Body of pancreas (tissue), 4 donors: ENCODE results near the gene SH3RF2. TPM values are rescaled to one million over a fixed set of nuclear protein-coding genes. Genes with fewer than 3 reads are reported as not detected.

Source experiments
- ATAC-seq: fragments of 150-250 bp; one replicate; pipeline ENCODE4 v1.9.1; 2016
- DNase-seq, 4 donors: peaks; one replicate each; pipeline ENCODE4 v3.0.0-alpha.2; 2019
- H3K27ac ChIP-seq, 4 donors: fragments of 200-600 bp; sonication (generic); 1 replicate in 3 of 4; 2 replicates in 1 of 4; pipeline versions ENCODE4 v1.5.1 to v1.6.1; 2016 to 2019; ENCODE audit warnings: mild to moderate bottlenecking in 1 of 4, mixed read lengths in 1 of 4, moderate library complexity in 1 of 4
- H3K27me3 ChIP-seq, 2 donors: fragments of 200-600 bp; sonication (generic); one replicate each; pipeline ENCODE4 v1.6.0; 2016; ENCODE audit warnings: mild to moderate bottlenecking in 1 of 2
- H3K36me3 ChIP-seq, 2 donors: fragments of 200-600 bp; sonication (generic); replicated peaks in 1 of 2; 2 replicates each; pipeline ENCODE4 v1.5.1; 2016; ENCODE audit warnings: low read depth in 2 of 2; ENCODE audit not compliant: insufficient read depth in 1 of 2
- H3K4me1 ChIP-seq: fragments of 200-600 bp; sonication (generic); one replicate; pipeline ENCODE4 v1.6.0; 2016
- H3K4me3 ChIP-seq, 2 donors: fragments of 200-600 bp; sonication (generic); 1 replicate in 1 of 2; 2 replicates in 1 of 2; pipeline ENCODE4 v1.5.1; 2016 to 2019
- H3K9me3 ChIP-seq, 3 donors: fragments of 200-600 bp; sonication (generic); 1 replicate in 2 of 3; 2 replicates in 1 of 3; pipeline ENCODE4 v1.5.1; 2016
- POLR2A ChIP-seq, 3 donors: fragments of 450-650 bp; IDR thresholded peaks; one replicate each; pipeline ENCODE4 v1.6.1; 2016; ENCODE audit warnings: antibody characterized with exemption in 3 of 3, mild to moderate bottlenecking in 2 of 3
- WGBS, 2 donors: methylation state at CpG; one replicate each; pipeline ENCODE4 v1.1.5; 2017; 5-methylcytosine and 5-hydroxymethylcytosine counted together
- intact Hi-C: fragments of 100-400 bp; cut with DNase I; formaldehyde crosslinking; loops from one replicate; pipeline ENCODE4 v1.15.1; 2023
- total RNA-seq, 2 donors: library from RNA; depleted of rRNA; stranded (reverse); fragments of >200 nt; gene quantifications; one replicate each; pipeline ENCODE4 v1.1.0, GENCODE V29; 2016
- TF ChIP-seq, protein P1 (sequence below), 7 experiments: fragments of 450-650 bp in 4 of 7; fragments of 200-600 bp in 3 of 7; sonication (generic) in 3 of 7; IDR thresholded peaks; one replicate each; pipeline ENCODE4 v1.5.1; 2016 to 2019; ENCODE audit warnings: antibody characterized with exemption in 7 of 7

The SH3RF2 gene
- total RNA-seq, 2 donors from 2014 or later, result 14.8 to 25.7 TPM

DNA sequence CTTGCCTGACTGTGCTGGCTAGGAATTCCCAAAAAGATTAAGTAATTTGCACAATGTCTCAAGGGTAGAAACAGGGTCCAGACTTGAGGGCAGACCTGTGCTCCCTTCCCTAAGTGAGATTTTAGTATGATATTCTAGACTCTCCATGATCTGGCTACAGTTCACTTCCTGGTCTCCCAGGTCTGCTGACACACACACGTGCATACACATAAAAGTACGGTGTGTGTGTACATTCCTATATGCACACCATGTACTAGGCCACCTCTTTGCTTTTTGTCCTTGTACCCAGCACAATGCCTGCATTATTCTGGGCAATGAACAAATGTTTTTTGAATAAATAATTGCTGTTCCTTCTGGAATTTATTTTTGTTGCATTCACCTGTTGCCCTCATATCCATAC lies 83.7 kb downstream of the SH3RF2 start:
- DNase-seq, result no peak
- Histone ChIP-seq H3K36me3 (peaks cover 0 to 3% of the 10 kb centered on the region in 2 donors), H3K4me3 (no peak overlapping the region), H3K9me3 (no peaks in the 10 kb centered on the region), H3K27me3 (no peaks in the 10 kb centered on the region), H3K27ac (no peak overlapping the region), H3K4me1 (peaks cover 4% of the 10 kb centered on the region)
- no peak for ATAC-seq
- 27 to 74% methylated on average over 2 of the region's 2 CpGs for WGBS, 2 donors
- TF ChIP-seq, protein P1, sequence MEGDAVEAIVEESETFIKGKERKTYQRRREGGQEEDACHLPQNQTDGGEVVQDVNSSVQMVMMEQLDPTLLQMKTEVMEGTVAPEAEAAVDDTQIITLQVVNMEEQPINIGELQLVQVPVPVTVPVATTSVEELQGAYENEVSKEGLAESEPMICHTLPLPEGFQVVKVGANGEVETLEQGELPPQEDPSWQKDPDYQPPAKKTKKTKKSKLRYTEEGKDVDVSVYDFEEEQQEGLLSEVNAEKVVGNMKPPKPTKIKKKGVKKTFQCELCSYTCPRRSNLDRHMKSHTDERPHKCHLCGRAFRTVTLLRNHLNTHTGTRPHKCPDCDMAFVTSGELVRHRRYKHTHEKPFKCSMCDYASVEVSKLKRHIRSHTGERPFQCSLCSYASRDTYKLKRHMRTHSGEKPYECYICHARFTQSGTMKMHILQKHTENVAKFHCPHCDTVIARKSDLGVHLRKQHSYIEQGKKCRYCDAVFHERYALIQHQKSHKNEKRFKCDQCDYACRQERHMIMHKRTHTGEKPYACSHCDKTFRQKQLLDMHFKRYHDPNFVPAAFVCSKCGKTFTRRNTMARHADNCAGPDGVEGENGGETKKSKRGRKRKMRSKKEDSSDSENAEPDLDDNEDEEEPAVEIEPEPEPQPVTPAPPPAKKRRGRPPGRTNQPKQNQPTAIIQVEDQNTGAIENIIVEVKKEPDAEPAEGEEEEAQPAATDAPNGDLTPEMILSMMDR (IDR thresholded peaks at IDR 0.05), result no peak
- intact Hi-C loops, result no loop called here

DNA sequence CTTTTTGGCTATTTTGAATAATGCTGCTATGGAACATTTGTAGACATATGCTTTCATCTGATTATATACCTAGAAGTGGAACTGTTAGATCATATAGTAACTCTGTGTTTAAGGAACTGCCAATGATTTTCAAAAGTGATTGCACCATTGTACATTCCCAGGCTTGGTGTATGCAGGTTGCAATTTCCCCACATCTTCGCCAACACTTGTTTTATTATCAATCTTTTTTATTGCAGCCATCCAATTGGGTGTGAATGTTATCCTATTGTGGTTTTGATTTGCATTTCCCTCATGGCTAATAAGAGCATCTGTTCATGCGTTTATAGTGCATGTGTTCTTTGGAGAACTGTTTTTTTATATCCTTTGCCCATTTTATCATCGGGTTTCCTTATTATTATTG lies 87.7 kb downstream of the SH3RF2 start:
- H3K4me1 ChIP-seq, result peaks cover 8% of the 10 kb centered on the region
- no peak overlapping the region for H3K4me3 ChIP-seq
- H3K36me3 ChIP-seq, result no peaks in the 10 kb centered on the region
- WGBS, 2 donors, result 95 to 98% methylated on average over 3 of the region's 3 CpGs
- ATAC-seq, result no peak
- DNase-seq, result no peak
- intact Hi-C loops, result no loop called here
- H3K27ac ChIP-seq, result no peak overlapping the region
- TF ChIP-seq POLR2A (IDR thresholded peaks at IDR 0.05), result no peak
- TF ChIP-seq, protein P1 (IDR thresholded peaks at IDR 0.05), result no peak
- no peaks in the 10 kb centered on the region for H3K9me3 ChIP-seq
- H3K27me3 ChIP-seq, result no peaks in the 10 kb centered on the region

DNA sequence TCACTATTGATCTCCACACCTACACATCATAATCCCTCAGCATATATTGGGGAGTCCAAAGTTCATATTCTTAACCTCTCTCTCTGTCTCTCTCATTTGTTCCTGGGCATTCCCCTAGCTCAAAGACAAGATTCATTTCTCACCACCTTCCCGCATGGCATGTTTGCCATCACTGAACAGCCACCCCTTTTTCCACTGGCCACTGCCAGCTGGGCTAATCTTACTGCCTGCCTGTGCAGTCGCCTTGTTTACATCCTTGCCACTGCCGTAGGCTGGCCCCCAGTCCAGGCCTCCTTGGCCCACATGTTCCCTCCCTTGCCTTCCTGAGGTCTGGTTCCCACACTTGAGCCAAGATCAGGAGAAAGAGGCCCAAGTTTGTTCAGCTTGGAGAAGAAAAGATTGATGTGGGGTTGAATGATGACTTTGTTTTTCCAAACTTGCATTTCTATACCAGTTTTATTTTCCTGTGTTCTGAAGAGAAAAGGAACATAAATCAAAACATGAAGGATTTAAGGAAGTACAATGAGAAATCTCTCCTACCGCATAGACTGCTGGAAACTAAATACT lies 88.8 kb downstream of the SH3RF2 start:
- Histone ChIP-seq H3K4me1 (peaks cover 8% of the 10 kb centered on the region), H3K9me3 (no peaks in the 10 kb centered on the region), H3K4me3 (no peak overlapping the region), H3K27me3 (no peaks in the 10 kb centered on the region), H3K36me3 (no peaks in the 10 kb centered on the region), H3K27ac (no peak overlapping the region)
- WGBS, 2 donors, result 35% methylated on average over 4 of the region's 4 CpGs
- DNase-seq (peak in 1 of 4 donors; percentile 45), ATAC-seq (no peak)
- TF ChIP-seq, protein P1 (IDR thresholded peaks at IDR 0.05), result no peak
- TF ChIP-seq POLR2A (IDR thresholded peaks at IDR 0.05), result no peak
- intact Hi-C loops, result no loop called here

DNA sequence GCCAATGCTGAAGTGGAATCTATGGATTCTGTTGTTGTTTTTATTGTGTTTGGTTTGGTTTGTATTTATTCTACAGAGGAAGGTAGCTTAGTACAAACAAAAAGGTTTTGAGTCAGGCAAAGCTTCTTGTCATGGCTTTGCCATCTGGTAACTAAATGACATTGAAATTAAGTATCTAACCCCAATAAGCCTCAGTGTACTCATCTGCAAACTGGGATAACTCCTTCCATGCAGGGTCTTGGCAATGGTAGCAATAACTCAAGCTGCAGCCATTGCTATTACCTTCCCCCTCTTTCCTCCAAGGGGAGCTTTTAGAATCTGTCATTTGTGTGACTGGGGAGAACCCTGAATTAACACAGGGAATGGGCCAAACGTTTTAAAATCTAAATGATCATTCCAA lies 89.3 kb downstream of the SH3RF2 start:
- WGBS, 2 donors, result 43 to 55% methylated on average over 1 of the region's 1 CpG

DNA sequence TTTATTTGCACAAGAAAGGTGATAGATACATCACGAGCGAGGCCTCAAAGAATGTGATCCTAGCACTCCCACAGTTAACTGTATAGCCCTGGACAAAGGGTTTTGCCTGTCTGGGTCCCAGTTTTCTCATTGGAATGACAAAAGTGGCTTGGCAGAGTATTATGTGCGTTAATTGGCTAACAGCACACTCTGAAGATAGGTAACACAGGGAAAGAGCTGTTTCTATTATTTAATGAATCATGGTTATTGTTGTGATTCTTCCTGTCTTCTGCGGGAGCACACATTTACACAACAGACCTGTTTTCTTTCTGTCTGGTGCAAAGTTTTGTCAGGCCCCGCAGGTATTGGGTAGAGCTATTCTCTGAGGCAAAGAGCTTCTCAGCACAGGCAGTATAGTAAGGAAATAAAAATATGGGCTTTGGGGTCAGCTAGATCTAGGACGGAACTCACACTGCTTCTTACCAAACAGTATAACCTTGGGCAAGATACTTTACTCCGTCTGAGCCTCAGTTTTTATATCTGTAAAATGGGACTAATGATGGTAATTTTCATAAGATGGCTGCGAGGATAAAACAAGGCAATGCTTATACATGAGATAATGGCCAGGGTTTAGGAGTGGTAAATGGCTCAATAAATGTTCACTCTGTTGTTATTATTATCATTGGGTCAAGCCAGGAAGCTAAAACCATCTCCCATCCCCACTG lies 90.1 kb downstream of the SH3RF2 start:
- no peaks in the 10 kb centered on the region for H3K36me3 ChIP-seq
- H3K4me3 ChIP-seq, result no peak overlapping the region
- intact Hi-C loops, result no loop called here
- peaks cover 8% of the 10 kb centered on the region for H3K4me1 ChIP-seq
- H3K27me3 ChIP-seq, result no peaks in the 10 kb centered on the region
- no peak for TF ChIP-seq POLR2A (IDR thresholded peaks at IDR 0.05)
- TF ChIP-seq, protein P1 (IDR thresholded peaks at IDR 0.05), result no peak
- DNase-seq (no peak), ATAC-seq (no peak)
- WGBS, 2 donors, result 83 to 86% methylated on average over 8 of the region's 8 CpGs
- no peak overlapping the region for H3K27ac ChIP-seq
- H3K9me3 ChIP-seq, result no peaks in the 10 kb centered on the region

More for the DNA sequence above, 89.3 kb downstream of the SH3RF2 start:
- Histone ChIP-seq H3K4me3 (no peak overlapping the region), H3K9me3 (no peaks in the 10 kb centered on the region), H3K27ac (no peak overlapping the region), H3K27me3 (no peaks in the 10 kb centered on the region), H3K4me1 (peaks cover 8% of the 10 kb centered on the region), H3K36me3 (no peaks in the 10 kb centered on the region)
- ATAC-seq (no peak), DNase-seq (no peak)
- intact Hi-C loops, result no loop called here
- no peak for TF ChIP-seq POLR2A (IDR thresholded peaks at IDR 0.05)
